Measurements from ENCODE around the gene OR2T34.

Gene OR2T34

DNA sequence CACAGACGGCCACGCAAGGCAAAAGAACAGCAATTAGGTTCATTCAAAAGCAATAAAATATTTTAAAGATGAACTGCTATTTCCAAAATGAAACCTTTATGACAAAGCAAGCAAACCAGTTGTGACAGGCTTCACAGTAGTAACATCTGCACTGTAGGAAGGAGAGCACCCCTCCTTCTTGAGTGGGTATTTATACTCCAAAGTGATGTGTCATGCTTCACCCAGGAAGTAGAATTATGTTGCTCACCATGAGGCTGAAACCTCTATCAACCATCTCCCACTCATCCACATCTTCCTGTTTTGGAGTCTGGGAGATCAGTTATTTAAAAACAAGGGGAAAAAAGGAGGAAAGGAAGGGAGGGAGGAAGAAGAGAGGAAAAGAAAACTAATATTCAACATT, 22.1 kb upstream of the OR2T34 start:
- Histone ChIP-seq H3K9me3 (ENCODE audit: severe bottlenecking) (no peaks in the 10 kb centered on the region), H3K4me3 (ENCODE audit: severe bottlenecking) (no peak overlapping the region), H3K27ac (ENCODE audit: poor library complexity, severe bottlenecking) (no peak overlapping the region), H3K36me3 (ENCODE audit: low read depth) (no peaks in the 10 kb centered on the region), H3K4me1 (ENCODE audit: insufficient read depth, poor library complexity, severe bottlenecking) (no peaks in the 10 kb centered on the region), H3K27me3 (ENCODE audit: insufficient read depth, poor library complexity, severe bottlenecking) (no peaks in the 10 kb centered on the region)
- no peak for DNase-seq (ENCODE audit: low spot score)
- ATAC-seq (ENCODE audit: low read depth): no peak
- TF ChIP-seq, protein P1, sequence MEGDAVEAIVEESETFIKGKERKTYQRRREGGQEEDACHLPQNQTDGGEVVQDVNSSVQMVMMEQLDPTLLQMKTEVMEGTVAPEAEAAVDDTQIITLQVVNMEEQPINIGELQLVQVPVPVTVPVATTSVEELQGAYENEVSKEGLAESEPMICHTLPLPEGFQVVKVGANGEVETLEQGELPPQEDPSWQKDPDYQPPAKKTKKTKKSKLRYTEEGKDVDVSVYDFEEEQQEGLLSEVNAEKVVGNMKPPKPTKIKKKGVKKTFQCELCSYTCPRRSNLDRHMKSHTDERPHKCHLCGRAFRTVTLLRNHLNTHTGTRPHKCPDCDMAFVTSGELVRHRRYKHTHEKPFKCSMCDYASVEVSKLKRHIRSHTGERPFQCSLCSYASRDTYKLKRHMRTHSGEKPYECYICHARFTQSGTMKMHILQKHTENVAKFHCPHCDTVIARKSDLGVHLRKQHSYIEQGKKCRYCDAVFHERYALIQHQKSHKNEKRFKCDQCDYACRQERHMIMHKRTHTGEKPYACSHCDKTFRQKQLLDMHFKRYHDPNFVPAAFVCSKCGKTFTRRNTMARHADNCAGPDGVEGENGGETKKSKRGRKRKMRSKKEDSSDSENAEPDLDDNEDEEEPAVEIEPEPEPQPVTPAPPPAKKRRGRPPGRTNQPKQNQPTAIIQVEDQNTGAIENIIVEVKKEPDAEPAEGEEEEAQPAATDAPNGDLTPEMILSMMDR (IDR thresholded peaks at IDR 0.05; ENCODE audit: poor library complexity, severe bottlenecking): no peak

DNA sequence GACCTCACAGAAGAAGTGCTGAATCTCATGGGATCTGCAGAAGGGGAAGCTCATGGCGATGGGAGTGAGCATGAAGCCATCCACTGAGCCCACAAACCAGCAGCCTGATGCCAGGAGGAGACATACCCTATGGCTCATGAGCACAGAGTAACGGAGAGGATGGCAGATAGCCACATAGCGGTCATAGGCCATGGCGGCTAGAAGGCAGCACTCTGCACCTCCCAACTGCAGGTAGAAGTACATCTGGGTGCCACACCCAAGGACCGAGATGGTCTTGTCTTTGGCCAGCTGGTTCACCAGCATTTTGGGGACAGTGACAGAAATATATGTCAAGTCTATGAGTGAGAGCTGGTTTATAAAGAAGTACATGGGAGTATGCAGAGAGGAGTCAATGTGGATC, 18.7 kb upstream of the OR2T34 start:
- Histone ChIP-seq H3K27me3 (ENCODE audit: insufficient read depth, poor library complexity, severe bottlenecking) (no peaks in the 10 kb centered on the region), H3K4me3 (ENCODE audit: severe bottlenecking) (no peak overlapping the region), H3K27ac (ENCODE audit: poor library complexity, severe bottlenecking) (no peak overlapping the region), H3K36me3 (ENCODE audit: low read depth) (no peaks in the 10 kb centered on the region), H3K4me1 (ENCODE audit: insufficient read depth, poor library complexity, severe bottlenecking) (no peaks in the 10 kb centered on the region), H3K9me3 (ENCODE audit: severe bottlenecking) (no peaks in the 10 kb centered on the region)
- ATAC-seq (ENCODE audit: low read depth) (no peak), DNase-seq (ENCODE audit: low spot score) (no peak)
- TF ChIP-seq, protein P1 (IDR thresholded peaks at IDR 0.05; ENCODE audit: poor library complexity, severe bottlenecking): no peak

DNA sequence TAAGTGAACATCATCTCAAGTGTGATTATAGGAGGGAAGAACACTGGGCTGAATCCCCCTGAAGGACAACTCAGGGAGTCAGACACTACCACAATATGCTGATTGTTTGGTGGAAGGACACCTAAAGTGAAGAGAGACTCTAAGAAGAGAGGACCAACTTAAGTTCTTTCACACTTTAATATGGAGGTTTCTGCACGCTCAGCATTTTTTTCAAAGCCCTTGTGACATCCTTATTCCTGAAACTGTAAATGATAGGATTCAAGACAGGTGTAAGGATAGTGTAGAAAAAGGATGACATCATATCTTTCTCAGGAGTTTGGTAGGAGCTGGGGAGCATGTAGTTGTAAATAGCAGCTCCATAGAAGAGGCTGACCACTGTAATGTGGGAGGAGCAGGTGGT, 18.1 kb upstream of the OR2T34 start:
- Histone ChIP-seq H3K4me1 (ENCODE audit: insufficient read depth, poor library complexity, severe bottlenecking) (no peaks in the 10 kb centered on the region), H3K27me3 (ENCODE audit: insufficient read depth, poor library complexity, severe bottlenecking) (no peaks in the 10 kb centered on the region), H3K4me3 (ENCODE audit: severe bottlenecking) (no peak overlapping the region), H3K36me3 (ENCODE audit: low read depth) (no peaks in the 10 kb centered on the region), H3K27ac (ENCODE audit: poor library complexity, severe bottlenecking) (no peak overlapping the region), H3K9me3 (ENCODE audit: severe bottlenecking) (no peaks in the 10 kb centered on the region)
- ATAC-seq (ENCODE audit: low read depth) (no peak), DNase-seq (ENCODE audit: low spot score) (no peak)
- TF ChIP-seq, protein P1 (IDR thresholded peaks at IDR 0.05; ENCODE audit: poor library complexity, severe bottlenecking): no peak

DNA sequence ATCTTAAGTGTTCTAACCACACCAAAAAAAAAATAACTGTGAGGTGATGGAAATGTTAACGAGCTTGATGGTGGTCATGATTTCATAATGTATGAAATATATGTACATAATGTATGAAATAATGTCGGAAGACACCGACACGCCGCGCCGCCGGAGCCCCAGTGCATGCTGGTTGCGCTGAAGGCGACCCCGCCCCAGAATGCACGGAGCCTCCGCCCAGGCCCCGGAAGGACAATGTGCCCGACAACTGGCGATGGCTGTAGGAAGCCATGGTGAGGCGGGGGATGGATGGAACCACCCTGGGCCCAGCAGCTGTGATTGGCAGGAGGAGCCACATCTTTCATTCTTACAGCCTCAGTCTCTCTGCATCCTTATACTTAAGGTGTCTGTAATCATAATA, 15.5 kb upstream of the OR2T34 start:
- ATAC-seq (ENCODE audit: low read depth) (no peak), DNase-seq (ENCODE audit: low spot score) (no peak)
- Histone ChIP-seq H3K4me3 (ENCODE audit: severe bottlenecking) (no peak overlapping the region), H3K9me3 (ENCODE audit: severe bottlenecking) (no peaks in the 10 kb centered on the region), H3K36me3 (ENCODE audit: low read depth) (no peaks in the 10 kb centered on the region), H3K27me3 (ENCODE audit: insufficient read depth, poor library complexity, severe bottlenecking) (no peaks in the 10 kb centered on the region), H3K27ac (ENCODE audit: poor library complexity, severe bottlenecking) (no peak overlapping the region), H3K4me1 (ENCODE audit: insufficient read depth, poor library complexity, severe bottlenecking) (no peaks in the 10 kb centered on the region)
- TF ChIP-seq, protein P1 (IDR thresholded peaks at IDR 0.05; ENCODE audit: poor library complexity, severe bottlenecking): no peak

DNA sequence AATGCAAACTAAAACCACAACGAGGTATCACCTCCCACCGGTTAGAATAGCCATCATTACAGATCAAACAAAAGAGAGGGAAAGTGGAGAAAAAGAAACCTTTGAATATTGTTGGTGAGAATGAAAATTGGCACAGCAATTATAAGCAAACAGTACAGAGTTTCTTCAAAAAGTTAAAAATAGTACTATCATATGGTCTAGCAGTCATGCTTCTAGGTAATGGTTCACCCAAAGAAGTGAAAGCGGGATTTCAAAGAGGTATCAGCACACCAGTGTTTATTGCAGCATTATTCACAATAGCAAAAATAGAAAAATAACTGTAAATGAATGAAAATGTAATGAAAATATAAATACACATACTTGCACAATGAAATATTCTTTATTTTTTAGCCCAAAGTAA, 14.8 kb upstream of the OR2T34 start:
- Histone ChIP-seq H3K36me3 (ENCODE audit: low read depth) (no peaks in the 10 kb centered on the region), H3K9me3 (ENCODE audit: severe bottlenecking) (no peaks in the 10 kb centered on the region), H3K4me3 (ENCODE audit: severe bottlenecking) (no peak overlapping the region), H3K27ac (ENCODE audit: poor library complexity, severe bottlenecking) (no peak overlapping the region), H3K27me3 (ENCODE audit: insufficient read depth, poor library complexity, severe bottlenecking) (no peaks in the 10 kb centered on the region), H3K4me1 (ENCODE audit: insufficient read depth, poor library complexity, severe bottlenecking) (no peaks in the 10 kb centered on the region)
- TF ChIP-seq, protein P1 (IDR thresholded peaks at IDR 0.05; ENCODE audit: poor library complexity, severe bottlenecking): no peak
- DNase-seq (ENCODE audit: low spot score): no peak
- ATAC-seq (ENCODE audit: low read depth): no peak
